Measurements from ENCODE around the gene RHOA. TPM values are rescaled to one million over a fixed set of nuclear protein-coding genes. Genes with fewer than 3 reads are reported as not detected.

RHOA gene
- total and polyA plus RNA-seq, 10 of the 15 experiments (the other 5 are each of a cell fraction or from before 2014, with no cell fraction given): 246 to 1,049 (median 515) TPM

GRCh38 chr3:49383387-49383786 lies 28.4 kb downstream of the RHOA start:
- Histone ChIP-seq H2AFZ (ENCODE audit: control insufficient read depth, low read depth, low read length) (no peak overlapping the region), H3K36me3 (ENCODE audit: control insufficient read depth in 2 of 2, insufficient read depth in 2 of 2, low read length in 1 of 2) (peaks cover 3 to 6% of the 10 kb centered on the region in 2 experiments; a peak in 3 of 4 replicates), H3K4me1 (ENCODE audit: control insufficient read depth, insufficient read depth, low read length) (peaks cover 8% of the 10 kb centered on the region), H3K79me2 (ENCODE audit: control insufficient read depth, insufficient read depth, low read length) (peaks cover 84% of the 10 kb centered on the region), H3K9me3 (replicated peaks; ENCODE audit: control insufficient read depth, insufficient read depth, low read length) (peaks cover 15% of the 10 kb centered on the region), H3K9ac (ENCODE audit: control insufficient read depth, insufficient read depth, low read length) (no peak overlapping the region), H3K4me3 (no peak overlapping the region), H3K27me3 (replicated peaks in 1 of 2; ENCODE audit: control insufficient read depth in 2 of 2, insufficient read depth in 2 of 2, low read length in 1 of 2) (no peaks in the 10 kb centered on the region), H3K4me2 (ENCODE audit: control insufficient read depth, insufficient read depth) (no peak overlapping the region), H4K20me1 (ENCODE audit: control insufficient read depth, insufficient read depth) (no peaks in the 10 kb centered on the region), H3K27ac (ENCODE audit: control insufficient read depth, insufficient read depth) (no peak overlapping the region)
- TF ChIP-seq IKZF1 (conservative IDR thresholded peaks at IDR 0.05) (no peak), HDAC6 (IDR thresholded peaks at IDR 0.05; ENCODE audit: unreplicated experiment) (no peak), EZH2 (IDR thresholded peaks at IDR 0.05; ENCODE audit: borderline replicate concordance, control insufficient read depth, low read depth, low read length) (no peak), FOS (IDR thresholded peaks at IDR 0.05; ENCODE audit: borderline replicate concordance, extremely low read depth, insufficient read length) (no peak), USF2 (IDR thresholded peaks at IDR 0.05; ENCODE audit: borderline replicate concordance, low read depth, low read length) (no peak), TCF12 (IDR thresholded peaks at IDR 0.05; ENCODE audit: low read depth, low read length) (no peak), ATF2 (IDR thresholded peaks at IDR 0.05; ENCODE audit: low read length) (no peak), SUPT20H (IDR thresholded peaks at IDR 0.05; ENCODE audit: borderline replicate concordance, control insufficient read depth, low read depth, low read length) (no peak), ETV6 (conservative IDR thresholded peaks at IDR 0.05 in 1 of 2, IDR thresholded peaks at IDR 0.05 in 1 of 2; ENCODE audit: borderline replicate concordance in 1 of 2, low read depth in 1 of 2) (no peak), NR2C1 (IDR thresholded peaks at IDR 0.05) (no peak), MXI1 (IDR thresholded peaks at IDR 0.05; ENCODE audit: low read depth, low read length) (no peak), ZNF207 (IDR thresholded peaks at IDR 0.05; ENCODE audit: borderline replicate concordance) (no peak), CREM (IDR thresholded peaks at IDR 0.05; ENCODE audit: low read depth) (no peak), PML (IDR thresholded peaks at IDR 0.05; ENCODE audit: low read length) (no peak), CBX3 (IDR thresholded peaks at IDR 0.05; ENCODE audit: borderline replicate concordance, low read depth) (no peak), SRF (IDR thresholded peaks at IDR 0.05; ENCODE audit: low read depth in 2 of 2, low read length in 2 of 2) (no peak), GATAD2B (conservative IDR thresholded peaks at IDR 0.05; ENCODE audit: low read depth) (no peak)
- TF ChIP-seq, protein P1, sequence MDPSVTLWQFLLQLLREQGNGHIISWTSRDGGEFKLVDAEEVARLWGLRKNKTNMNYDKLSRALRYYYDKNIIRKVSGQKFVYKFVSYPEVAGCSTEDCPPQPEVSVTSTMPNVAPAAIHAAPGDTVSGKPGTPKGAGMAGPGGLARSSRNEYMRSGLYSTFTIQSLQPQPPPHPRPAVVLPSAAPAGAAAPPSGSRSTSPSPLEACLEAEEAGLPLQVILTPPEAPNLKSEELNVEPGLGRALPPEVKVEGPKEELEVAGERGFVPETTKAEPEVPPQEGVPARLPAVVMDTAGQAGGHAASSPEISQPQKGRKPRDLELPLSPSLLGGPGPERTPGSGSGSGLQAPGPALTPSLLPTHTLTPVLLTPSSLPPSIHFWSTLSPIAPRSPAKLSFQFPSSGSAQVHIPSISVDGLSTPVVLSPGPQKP (IDR thresholded peaks at IDR 0.05; ENCODE audit: low read depth, low read length): no peak
- ChIA-PET RAD21 (ENCODE audit: unreplicated experiment) (no interaction called here), CTCF (no interaction called here), SMC1A (ENCODE audit: uncharacterized antibody, unreplicated experiment) (no interaction called here), POLR2A (no interaction called here)
- no peak for FAIRE-seq
- no peak for DNase-seq (ENCODE audit: low read depth, low spot score)
- no TSS peak for BruUV-seq (replicated peaks)
- in situ Hi-C loops (cut with MboI): no loop called here
- 63% methylated on average over 4 of the region's 5 CpGs for WGBS (ENCODE audit: insufficient coverage, insufficient replicate concordance, low lambda C conversion rate, missing lambda C conversion rate)
- ATAC-seq: no peak
- intact Hi-C loops (cut with micrococcal nuclease; ENCODE audit: unreplicated experiment): no loop called here
